Gastrocnemius medialis (tissue), 4 donors: ENCODE measurements around the gene SLC17A9. TPM values are rescaled to one million over a fixed set of nuclear protein-coding genes. Genes with fewer than 3 reads are reported as not detected.

Experiments
- ATAC-seq, 2 donors: fragments of 150-250 bp; one replicate each; pipeline ENCODE4 v1.9.1; 2016
- DNase-seq, 2 donors: peaks; one replicate each; pipeline ENCODE4 v3.0.0-alpha.2; 2019
- H3K27ac ChIP-seq, 4 donors: fragments of 200-600 bp; sonication (generic); 1 replicate in 1 of 4; 2 replicates in 3 of 4; pipeline ENCODE4 v1.5.1; 2016 to 2018; ENCODE audit warnings: mild to moderate bottlenecking in 2 of 4, moderate library complexity in 1 of 4
- H3K27me3 ChIP-seq, 3 donors: fragments of 200-600 bp; sonication (generic) in 2 of 3; 1 replicate in 1 of 3; 2 replicates in 2 of 3; pipeline versions ENCODE4 v1.5.1 to v1.6.0; 2016 to 2019; ENCODE audit warnings: mild to moderate bottlenecking in 1 of 3, moderate library complexity in 1 of 3
- H3K36me3 ChIP-seq, 2 donors: fragments of 200-600 bp; sonication (generic) in 1 of 2; one replicate each; pipeline ENCODE4 v1.5.1; 2017 to 2018
- H3K4me1 ChIP-seq, 2 donors: fragments of 200-600 bp; sonication (generic) in 1 of 2; one replicate each; pipeline ENCODE4 v1.5.1; 2016 to 2017; ENCODE audit warnings: mild to moderate bottlenecking in 2 of 2
- H3K4me3 ChIP-seq, 4 donors: fragments of 200-600 bp; sonication (generic) in 3 of 4; 1 replicate in 1 of 4; 2 replicates in 3 of 4; pipeline ENCODE4 v1.5.1; 2016 to 2019; ENCODE audit warnings: mild to moderate bottlenecking in 2 of 4
- H3K9me3 ChIP-seq, 3 donors: fragments of 200-600 bp; sonication (generic) in 2 of 3; 1 replicate in 1 of 3; 2 replicates in 2 of 3; pipeline ENCODE4 v1.5.1; 2016 to 2019
- CTCF ChIP-seq, 5 experiments: fragments of 450-650 bp in 3 of 5; fragments of 200-600 bp in 2 of 5; sonication (generic) in 2 of 5; IDR thresholded peaks in 4 of 5; conservative IDR thresholded peaks in 1 of 5; 1 replicate in 4 of 5; 2 replicates in 1 of 5; pipeline ENCODE4 v1.5.1; 2016 to 2019; ENCODE audit warnings: antibody characterized with exemption in 5 of 5, mild to moderate bottlenecking in 3 of 5, moderate library complexity in 3 of 5
- POLR2A ChIP-seq, 2 donors: fragments of 450-650 bp; IDR thresholded peaks; one replicate each; pipeline ENCODE4 v1.6.1; 2017; ENCODE audit warnings: antibody characterized with exemption in 2 of 2, mild to moderate bottlenecking in 2 of 2, moderate library complexity in 2 of 2
- in situ Hi-C, 4 donors: fragments of 200-750 bp; cut with MboI; loops; one replicate each; pipeline versions ENCODE4 v1.15.0 to v1.8.0; 2017; ENCODE audit warnings: low sequenced_read_pairs in 4 of 4
- intact Hi-C: fragments of 100-400 bp; cut with DNase I; formaldehyde crosslinking; loops from one replicate; pipeline ENCODE4 v1.15.1; 2023; ENCODE audit warnings: low total_unique reads
- total RNA-seq, 4 donors: library from RNA; depleted of rRNA; stranded (reverse); fragments of >200 nt; gene quantifications; one replicate each; pipeline versions ENCODE4 v1.1.0 to v1.2.3, GENCODE V29; 2016

The SLC17A9 gene
- total RNA-seq, 4 donors from 2014 or later, result 0.55 to 2.4 (median 1.2) TPM

- TF ChIP-seq POLR2A (IDR thresholded peaks at IDR 0.05) (no peak), CTCF (IDR thresholded peaks at IDR 0.05 in 4 of 5, conservative IDR thresholded peaks at IDR 0.05 in 1 of 5) (no peak)
- no peaks in the 10 kb centered on the region for H3K4me1 ChIP-seq
- intact Hi-C loops (no loop called here), in situ Hi-C loops (no loop called here)
- ATAC-seq, result no peak
- H3K4me3 ChIP-seq, result no peak overlapping the region
- no peak overlapping the region for H3K27ac ChIP-seq
- H3K9me3 ChIP-seq, result no peaks in the 10 kb centered on the region
- H3K27me3 ChIP-seq, result peaks cover 9 to 18% (median 9%) of the 10 kb centered on the region in 3 donors
- no peak for DNase-seq
- H3K36me3 ChIP-seq, result no peaks in the 10 kb centered on the region
Observed at GRCh38 chr20:62966212-62967148, 14.0 kb downstream of the SLC17A9 start.

GRCh38 chr20:62967149-62967501 lies 14.6 kb downstream of the SLC17A9 start:
- ATAC-seq, result no peak
- H3K27me3 ChIP-seq, result peaks cover 9 to 20% (median 9%) of the 10 kb centered on the region in 3 donors
- H3K9me3 ChIP-seq, result no peaks in the 10 kb centered on the region
- H3K27ac ChIP-seq, result no peak overlapping the region
- H3K36me3 ChIP-seq, result no peaks in the 10 kb centered on the region
- intact Hi-C loops (no loop called here), in situ Hi-C loops (no loop called here)
- H3K4me3 ChIP-seq, result no peak overlapping the region
- no peak for DNase-seq
- TF ChIP-seq POLR2A (IDR thresholded peaks at IDR 0.05) (no peak), CTCF (IDR thresholded peaks at IDR 0.05 in 4 of 5, conservative IDR thresholded peaks at IDR 0.05 in 1 of 5) (no peak)
- no peaks in the 10 kb centered on the region for H3K4me1 ChIP-seq

- H3K4me3 ChIP-seq, result no peak overlapping the region
- intact Hi-C loops, result no loop called here
- in situ Hi-C loops, result no loop called here
Observed at GRCh38 chr20:62967628-62968351, 15.3 kb downstream of the SLC17A9 start.

More at GRCh38 chr20:62967628-62968351, 15.3 kb downstream of the SLC17A9 start:
- H3K36me3 ChIP-seq, result no peaks in the 10 kb centered on the region
- no peak for DNase-seq
- H3K9me3 ChIP-seq, result no peaks in the 10 kb centered on the region
- TF ChIP-seq POLR2A (IDR thresholded peaks at IDR 0.05), result no peak
- no peak for TF ChIP-seq CTCF (IDR thresholded peaks at IDR 0.05 in 4 of 5, conservative IDR thresholded peaks at IDR 0.05 in 1 of 5)
- no peak overlapping the region for H3K27ac ChIP-seq
- no peak for ATAC-seq
- H3K4me1 ChIP-seq, result peaks cover 0 to 3% of the 10 kb centered on the region in 2 donors
- peaks cover 11 to 24% (median 14%) of the 10 kb centered on the region in 3 donors for H3K27me3 ChIP-seq
